ENCODE results near the gene GABRA4. TPM values are rescaled to one million over a fixed set of nuclear protein-coding genes. Genes with fewer than 3 reads are reported as not detected.

GABRA4 gene
- polyA plus RNA-seq, 1 donor, result 0.31 TPM

DNA sequence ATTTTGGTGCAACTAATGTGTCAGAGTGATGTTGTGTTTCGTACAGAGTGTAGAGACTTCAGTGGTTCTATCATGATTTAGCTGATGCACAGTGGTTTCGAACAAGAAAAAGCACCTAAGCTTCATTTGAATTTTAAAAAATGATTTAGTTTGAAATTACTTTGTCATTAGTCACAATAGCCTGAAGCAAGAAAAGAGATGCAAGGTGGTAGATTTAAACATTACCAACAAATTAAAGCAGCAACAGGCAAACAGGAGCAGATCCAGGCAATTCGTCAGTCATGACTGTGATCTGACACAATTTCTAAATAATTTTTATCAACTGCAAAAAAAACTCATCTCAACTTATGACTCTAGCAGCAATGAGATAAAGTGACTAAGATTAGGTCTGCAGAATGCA lies 59.7 kb downstream of the GABRA4 start:
- H3K4me1 ChIP-seq (ENCODE audit: control insufficient read depth, insufficient read depth, low read length), result peaks cover 9% of the 10 kb centered on the region
- no peaks in the 10 kb centered on the region for H3K36me3 ChIP-seq (ENCODE audit: control insufficient read depth, insufficient read depth, low read length)
- H3K27me3 ChIP-seq (ENCODE audit: control insufficient read depth, insufficient read depth, low read length), result no peaks in the 10 kb centered on the region
- H3K9me3 ChIP-seq (ENCODE audit: control insufficient read depth, low read depth, low read length), result no peaks in the 10 kb centered on the region
- WGBS (ENCODE audit: insufficient coverage, low lambda C conversion rate), result 100% methylated on average over 1 of the region's 3 CpGs
- no peak overlapping the region for H3K4me3 ChIP-seq (ENCODE audit: low read length)
- no peak for DNase-seq
- H3K27ac ChIP-seq (ENCODE audit: low read length), result no peak overlapping the region

DNA sequence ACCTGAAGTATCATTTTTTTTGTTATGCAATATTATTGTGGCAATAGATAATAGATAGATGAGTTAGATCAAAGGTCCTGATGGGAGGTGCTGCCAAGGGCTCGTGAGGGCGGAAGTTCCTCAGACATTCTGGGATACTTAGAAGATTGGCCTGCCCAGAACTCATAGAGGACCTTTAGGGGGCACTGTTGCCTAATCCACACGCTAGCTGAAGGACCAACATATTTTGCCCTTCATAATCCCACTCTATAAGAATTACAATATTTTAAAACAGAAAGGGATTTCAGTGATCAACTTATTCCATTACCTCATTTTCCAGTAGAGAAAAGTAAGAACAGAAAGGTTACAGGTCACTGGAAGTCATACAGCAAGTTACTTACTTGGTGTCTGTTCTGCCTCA lies 61.4 kb downstream of the GABRA4 start:
- no peak overlapping the region for H3K27ac ChIP-seq (ENCODE audit: low read length)
- no peaks in the 10 kb centered on the region for H3K27me3 ChIP-seq (ENCODE audit: control insufficient read depth, insufficient read depth, low read length)
- WGBS (ENCODE audit: insufficient coverage, low lambda C conversion rate), result no CpG with 5 or more reads among the region's 3 CpGs
- no peaks in the 10 kb centered on the region for H3K9me3 ChIP-seq (ENCODE audit: control insufficient read depth, low read depth, low read length)
- no peak overlapping the region for H3K4me3 ChIP-seq (ENCODE audit: low read length)
- peaks cover 9% of the 10 kb centered on the region for H3K4me1 ChIP-seq (ENCODE audit: control insufficient read depth, insufficient read depth, low read length)
- no peaks in the 10 kb centered on the region for H3K36me3 ChIP-seq (ENCODE audit: control insufficient read depth, insufficient read depth, low read length)
- no peak for DNase-seq

DNA sequence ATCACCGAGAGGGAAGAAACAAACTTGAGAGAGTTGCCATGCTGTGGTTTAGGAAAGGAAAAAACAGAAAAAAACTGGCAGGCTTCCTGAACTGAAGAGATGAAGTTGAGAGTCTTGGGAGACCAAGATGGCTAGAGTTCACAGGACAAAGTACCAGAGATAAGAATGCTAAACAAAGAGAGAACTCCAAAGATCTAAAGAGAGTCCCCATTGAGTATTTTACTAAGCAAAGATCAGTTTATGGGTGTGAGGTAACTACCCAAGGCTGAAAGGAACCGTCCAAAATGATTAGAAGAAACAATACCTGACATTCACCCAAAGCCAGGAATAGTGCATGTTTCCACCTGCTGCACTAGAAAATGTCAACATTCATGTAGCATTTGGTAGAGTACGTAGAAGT lies 62.5 kb downstream of the GABRA4 start:
- Histone ChIP-seq H3K27ac (ENCODE audit: low read length) (no peak overlapping the region), H3K4me1 (ENCODE audit: control insufficient read depth, insufficient read depth, low read length) (peaks cover 9% of the 10 kb centered on the region), H3K36me3 (ENCODE audit: control insufficient read depth, insufficient read depth, low read length) (no peaks in the 10 kb centered on the region), H3K4me3 (ENCODE audit: low read length) (no peak overlapping the region), H3K27me3 (ENCODE audit: control insufficient read depth, insufficient read depth, low read length) (no peaks in the 10 kb centered on the region), H3K9me3 (ENCODE audit: control insufficient read depth, low read depth, low read length) (no peaks in the 10 kb centered on the region)
- 29% methylated on average over 1 of the region's 3 CpGs for WGBS (ENCODE audit: insufficient coverage, low lambda C conversion rate)
- DNase-seq, result peak; percentile 5 to 59

DNA sequence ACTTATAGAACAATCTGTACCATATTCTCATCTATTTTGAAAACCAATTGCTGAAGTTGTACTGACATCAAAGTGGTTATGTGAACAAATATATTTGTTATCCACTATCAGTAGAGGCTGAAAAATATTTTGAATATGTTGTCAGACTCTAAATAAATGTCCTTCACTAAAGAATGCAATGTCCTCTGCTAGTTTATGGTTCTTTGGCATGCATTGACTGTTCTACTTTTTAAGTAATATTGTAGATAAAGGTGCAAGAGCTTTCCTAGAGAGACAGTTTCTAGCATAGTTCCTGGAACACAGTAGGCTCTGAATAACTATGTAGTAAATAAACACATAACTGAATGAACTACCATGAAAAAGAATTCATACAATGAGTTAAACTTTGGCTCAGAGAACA lies 66.2 kb downstream of the GABRA4 start:
- H3K4me1 ChIP-seq (ENCODE audit: control insufficient read depth, insufficient read depth, low read length), result peaks cover 8% of the 10 kb centered on the region

DNA sequence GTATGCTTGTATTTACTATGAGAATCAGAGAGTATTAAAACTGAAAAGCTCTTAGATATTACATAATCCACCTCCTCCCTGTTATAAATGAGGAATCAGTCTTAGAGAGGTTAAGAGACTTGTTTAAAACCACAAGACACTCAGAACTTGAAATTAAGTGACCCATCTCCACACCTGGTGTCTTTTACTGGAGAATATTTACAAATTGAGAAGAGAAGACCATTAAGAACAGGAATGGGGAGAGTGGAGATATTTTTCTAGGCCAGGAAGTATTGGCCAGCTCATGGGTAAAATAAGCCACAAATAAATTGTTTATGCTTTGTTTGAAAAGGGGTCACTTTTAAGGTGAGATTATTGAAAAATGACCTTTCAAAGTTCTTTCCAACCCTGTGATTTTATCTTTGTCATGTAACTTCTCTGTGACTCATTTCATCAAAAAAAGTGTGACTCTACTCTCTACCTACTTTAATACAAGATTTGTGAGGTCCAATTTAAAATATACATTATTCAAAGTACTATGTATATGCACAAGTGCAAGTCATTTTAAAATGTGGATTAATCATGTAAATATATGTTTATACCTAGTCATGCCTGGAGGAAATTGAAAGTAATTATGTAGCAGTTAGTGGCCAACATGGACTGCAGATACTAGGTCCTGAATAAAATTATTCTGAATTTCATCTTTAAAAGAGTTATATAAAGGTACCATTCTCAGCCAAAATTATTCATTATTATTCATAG lies 68.4 kb downstream of the GABRA4 start:
- Histone ChIP-seq H3K4me1 (ENCODE audit: control insufficient read depth, insufficient read depth, low read length) (no peaks in the 10 kb centered on the region), H3K4me3 (ENCODE audit: low read length) (no peak overlapping the region), H3K36me3 (ENCODE audit: control insufficient read depth, insufficient read depth, low read length) (no peaks in the 10 kb centered on the region), H3K27ac (ENCODE audit: low read length) (no peak overlapping the region), H3K9me3 (ENCODE audit: control insufficient read depth, low read depth, low read length) (no peaks in the 10 kb centered on the region), H3K27me3 (ENCODE audit: control insufficient read depth, insufficient read depth, low read length) (no peaks in the 10 kb centered on the region)
- no peak for DNase-seq

More for the DNA sequence above, 66.2 kb downstream of the GABRA4 start:
- Histone ChIP-seq H3K9me3 (ENCODE audit: control insufficient read depth, low read depth, low read length) (no peaks in the 10 kb centered on the region), H3K4me3 (ENCODE audit: low read length) (no peak overlapping the region), H3K36me3 (ENCODE audit: control insufficient read depth, insufficient read depth, low read length) (no peaks in the 10 kb centered on the region), H3K27me3 (ENCODE audit: control insufficient read depth, insufficient read depth, low read length) (no peaks in the 10 kb centered on the region), H3K27ac (ENCODE audit: low read length) (no peak overlapping the region)
- DNase-seq, result no peak

DNA sequence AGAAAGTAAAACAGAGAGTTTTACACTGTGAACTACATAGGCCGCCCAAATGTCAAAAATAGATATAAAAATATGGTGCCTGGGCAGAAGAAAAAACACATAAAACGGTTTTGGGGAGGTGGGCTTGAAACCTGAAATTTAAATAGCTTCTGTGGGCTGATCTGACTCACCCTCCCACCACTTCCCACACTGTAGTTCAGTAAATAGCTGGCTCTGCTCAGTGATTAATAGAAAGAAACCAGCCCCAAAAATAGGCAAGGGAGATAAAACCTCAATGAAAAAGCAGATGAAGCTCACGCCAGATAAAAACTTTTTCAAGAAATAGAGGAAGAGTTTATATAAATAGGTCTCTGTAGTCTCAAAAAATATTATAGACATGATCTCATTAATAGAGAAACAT lies 71.2 kb downstream of the GABRA4 start:
- H3K27me3 ChIP-seq (ENCODE audit: control insufficient read depth, insufficient read depth, low read length), result no peaks in the 10 kb centered on the region
- 100% methylated on average over 1 of the region's 3 CpGs for WGBS (ENCODE audit: insufficient coverage, low lambda C conversion rate)

DNA sequence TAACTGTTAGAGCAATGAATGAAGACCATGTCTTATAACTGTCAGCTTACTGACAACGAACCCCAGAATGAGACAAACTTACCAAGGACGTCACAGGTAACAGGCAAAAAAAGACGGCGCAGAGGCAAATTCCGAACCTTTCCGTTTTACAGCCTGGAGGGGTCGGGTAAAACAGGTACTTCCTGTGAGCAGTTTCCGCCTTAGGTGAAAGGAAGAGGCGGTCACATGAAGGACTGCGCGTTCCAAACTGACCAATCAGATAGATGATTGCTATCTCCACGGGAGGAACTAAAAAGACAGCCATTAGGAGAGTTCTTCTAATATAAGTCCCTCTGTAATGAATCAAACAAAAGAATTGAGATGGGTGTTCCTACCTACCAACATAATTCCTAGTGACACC lies 84.3 kb downstream of the GABRA4 start, which contains the start of gene COX7B2:
COX7B2 (minus strand) TSS at position 168 of the 400 bp plus-strand sequence. CDS start 174,053 bp downstream, outside the sequence.
- no peaks in the 10 kb centered on the region for H3K27me3 ChIP-seq (ENCODE audit: control insufficient read depth, insufficient read depth, low read length)
- DNase-seq, result no peak
- WGBS (ENCODE audit: insufficient coverage, low lambda C conversion rate), result 97% methylated on average over 11 of the region's 12 CpGs
- H3K36me3 ChIP-seq (ENCODE audit: control insufficient read depth, insufficient read depth, low read length), result no peaks in the 10 kb centered on the region
- H3K4me3 ChIP-seq (ENCODE audit: low read length), result no peak within 1 kb of the TSS
- H3K4me1 ChIP-seq (ENCODE audit: control insufficient read depth, insufficient read depth, low read length), result no peaks in the 10 kb centered on the region
- H3K27ac ChIP-seq (ENCODE audit: low read length), result no peak within 1 kb of the TSS
- no peaks in the 10 kb centered on the region for H3K9me3 ChIP-seq (ENCODE audit: control insufficient read depth, low read depth, low read length)

More for the DNA sequence above, 71.2 kb downstream of the GABRA4 start:
- no peak overlapping the region for H3K4me3 ChIP-seq (ENCODE audit: low read length)
- H3K4me1 ChIP-seq (ENCODE audit: control insufficient read depth, insufficient read depth, low read length), result no peaks in the 10 kb centered on the region
- H3K27ac ChIP-seq (ENCODE audit: low read length), result no peak overlapping the region
- H3K36me3 ChIP-seq (ENCODE audit: control insufficient read depth, insufficient read depth, low read length), result no peaks in the 10 kb centered on the region
- DNase-seq, result no peak
- no peaks in the 10 kb centered on the region for H3K9me3 ChIP-seq (ENCODE audit: control insufficient read depth, low read depth, low read length)

DNA sequence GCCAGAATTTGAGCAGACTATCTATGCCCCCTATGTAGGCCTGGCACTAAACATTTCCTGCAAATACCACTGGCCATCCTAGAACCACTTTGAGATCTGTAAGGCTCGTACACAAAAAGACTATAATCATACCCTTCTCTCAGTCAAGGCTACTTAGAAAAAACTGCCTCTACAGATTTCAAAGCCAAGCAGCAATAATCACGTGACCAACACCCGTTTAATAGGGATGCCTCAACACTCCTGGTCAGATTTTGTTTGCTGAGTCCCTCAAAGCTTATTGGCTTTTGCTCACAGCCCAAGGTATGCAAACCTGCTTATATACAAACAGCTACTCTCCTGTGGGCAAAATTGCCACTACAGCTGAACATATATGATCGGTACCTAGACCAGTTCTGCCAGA lies 85.2 kb downstream of the GABRA4 start:
- DNase-seq, result no peak
- Histone ChIP-seq H3K4me3 (ENCODE audit: low read length) (no peak overlapping the region), H3K9me3 (ENCODE audit: control insufficient read depth, low read depth, low read length) (no peaks in the 10 kb centered on the region), H3K4me1 (ENCODE audit: control insufficient read depth, insufficient read depth, low read length) (no peaks in the 10 kb centered on the region), H3K36me3 (ENCODE audit: control insufficient read depth, insufficient read depth, low read length) (no peaks in the 10 kb centered on the region), H3K27ac (ENCODE audit: low read length) (no peak overlapping the region), H3K27me3 (ENCODE audit: control insufficient read depth, insufficient read depth, low read length) (no peaks in the 10 kb centered on the region)
- 100% methylated on average over 1 of the region's 4 CpGs for WGBS (ENCODE audit: insufficient coverage, low lambda C conversion rate)

DNA sequence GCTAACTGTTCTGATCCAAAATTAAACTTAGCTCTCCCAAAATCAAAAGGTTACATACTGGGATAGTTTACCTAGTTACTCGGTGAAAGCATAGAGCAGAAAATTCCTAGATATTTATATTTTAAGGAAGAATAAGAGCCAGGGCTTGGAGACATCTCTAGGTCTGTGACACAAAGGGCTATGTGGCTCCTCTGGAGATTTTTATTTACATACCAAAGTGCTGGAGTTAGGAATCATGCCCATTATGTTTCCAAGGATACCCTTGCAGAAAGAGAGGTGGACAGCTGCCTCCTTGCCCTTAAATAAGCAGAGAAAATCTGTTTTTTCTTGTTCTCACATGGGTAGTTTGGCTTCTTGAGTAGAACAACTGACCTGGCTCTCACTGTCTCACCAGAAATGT lies 93.3 kb downstream of the GABRA4 start:
- no peak overlapping the region for H3K4me3 ChIP-seq (ENCODE audit: low read length)
- no peaks in the 10 kb centered on the region for H3K9me3 ChIP-seq (ENCODE audit: control insufficient read depth, low read depth, low read length)
- 100% methylated on average over 1 of the region's 1 CpG for WGBS (ENCODE audit: insufficient coverage, low lambda C conversion rate)
- DNase-seq, result no peak
- H3K27me3 ChIP-seq (ENCODE audit: control insufficient read depth, insufficient read depth, low read length), result no peaks in the 10 kb centered on the region
- H3K36me3 ChIP-seq (ENCODE audit: control insufficient read depth, insufficient read depth, low read length), result no peaks in the 10 kb centered on the region
- H3K27ac ChIP-seq (ENCODE audit: low read length), result no peak overlapping the region
- no peaks in the 10 kb centered on the region for H3K4me1 ChIP-seq (ENCODE audit: control insufficient read depth, insufficient read depth, low read length)

DNA sequence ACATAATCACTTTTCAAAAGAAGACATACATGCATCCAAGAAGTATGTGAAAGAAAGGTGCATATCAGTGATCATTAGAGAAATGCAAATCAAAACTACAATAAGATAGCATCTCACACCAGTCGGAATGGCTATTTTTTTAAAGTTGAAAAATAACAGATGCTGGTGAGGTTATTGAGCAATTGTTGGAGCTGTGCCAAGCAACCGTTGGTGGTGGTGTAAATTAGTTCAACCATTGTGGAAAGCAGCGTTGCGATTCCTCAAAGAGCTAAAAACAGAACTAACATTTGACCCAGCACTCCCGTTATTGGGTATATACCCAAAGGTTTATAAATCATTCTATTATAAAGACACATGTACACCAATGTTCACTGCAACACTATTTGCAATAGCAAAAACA lies 98.6 kb downstream of the GABRA4 start:
- no peaks in the 10 kb centered on the region for H3K27me3 ChIP-seq (ENCODE audit: control insufficient read depth, insufficient read depth, low read length)
- H3K4me3 ChIP-seq (ENCODE audit: low read length), result no peak overlapping the region
- no peak overlapping the region for H3K27ac ChIP-seq (ENCODE audit: low read length)
- H3K4me1 ChIP-seq (ENCODE audit: control insufficient read depth, insufficient read depth, low read length), result no peaks in the 10 kb centered on the region
- no peaks in the 10 kb centered on the region for H3K9me3 ChIP-seq (ENCODE audit: control insufficient read depth, low read depth, low read length)
- DNase-seq, result no peak
- 67% methylated on average over 1 of the region's 5 CpGs for WGBS (ENCODE audit: insufficient coverage, low lambda C conversion rate)
- no peaks in the 10 kb centered on the region for H3K36me3 ChIP-seq (ENCODE audit: control insufficient read depth, insufficient read depth, low read length)

DNA sequence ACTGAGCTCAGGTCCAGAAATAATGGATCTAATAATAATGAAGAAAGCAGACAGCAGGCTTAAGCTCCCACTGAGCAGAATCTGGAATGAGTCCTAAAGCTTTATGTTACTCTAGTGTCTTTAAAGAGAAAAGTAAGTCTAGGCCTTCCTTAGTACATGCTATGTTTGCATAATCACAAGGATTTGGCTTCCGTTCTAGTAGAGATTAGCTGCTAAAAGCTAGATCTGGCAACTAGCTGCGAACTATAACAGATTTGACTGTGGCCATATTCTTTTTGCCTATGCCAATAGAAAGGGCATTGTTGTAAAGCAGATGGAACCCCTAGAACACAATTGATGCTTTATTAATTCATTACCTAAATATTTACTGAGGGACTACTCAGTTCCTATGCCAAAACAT lies 103.3 kb downstream of the GABRA4 start:
- no CpG with 5 or more reads among the region's 2 CpGs for whole genome bisulfite sequencing (ENCODE audit: insufficient coverage, low lambda C conversion rate)
- no peak overlapping the region for H3K27ac ChIP-seq (ENCODE audit: low read length)
- peaks cover 9% of the 10 kb centered on the region for H3K4me1 ChIP-seq (ENCODE audit: control insufficient read depth, insufficient read depth, low read length)
- no peaks in the 10 kb centered on the region for H3K9me3 ChIP-seq (ENCODE audit: control insufficient read depth, low read depth, low read length)
- no peaks in the 10 kb centered on the region for H3K36me3 ChIP-seq (ENCODE audit: control insufficient read depth, insufficient read depth, low read length)
- H3K4me3 ChIP-seq (ENCODE audit: low read length), result no peak overlapping the region
- no peaks in the 10 kb centered on the region for H3K27me3 ChIP-seq (ENCODE audit: control insufficient read depth, insufficient read depth, low read length)
- no peak for DNase-seq

Measured in large intestine (tissue), 3 donors.